Panc1 (cell line): ENCODE measurements around the gene UNC5CL. TPM values are rescaled to one million over a fixed set of nuclear protein-coding genes. Genes with fewer than 3 reads are reported as not detected.

ENCODE experiments used
- ATAC-seq: fragments of 200-7000 bp; cut with Tn5 transposase; 2 replicates; pipeline ENCODE4 v1.9.1; 2020; ENCODE audit warnings: mild to moderate bottlenecking, moderate library complexity
- BruUV-seq: library from RNA; stranded (reverse); fragments of 400-500 nt; replicated peaks from 2 replicates; lab custom pipeline; 2021; lab: Mats Ljungman, UMichigan
- CTCF ChIA-PET: fragments of 300-600 bp; sonication (Branson Sonifier 250); formaldehyde crosslinking; loops from one replicate; lab custom pipeline; 2022; ENCODE audit warnings: antibody characterized with exemption; lab: Charles Lee
- POLR2A ChIA-PET: fragments of 300-600 bp; sonication (Branson Sonifier 250); formaldehyde crosslinking; loops from one replicate; lab custom pipeline; 2022; ENCODE audit warnings: antibody characterized with exemption; lab: Charles Lee
- DNase-seq: peaks from one replicate; pipeline ENCODE4 v3.0.0-alpha.2; 2010; ENCODE audit warnings: low read depth, low spot score
- H3K27ac ChIP-seq: 2 replicates; pipeline ENCODE4 v1.5.1; 2011; ENCODE audit warnings: mild to moderate bottlenecking, low read length, inconsistent platforms
- H3K27me3 ChIP-seq: fragments of 200-500 bp; sonication (Bioruptor generic); 2 replicates; pipeline ENCODE4 v1.6.0; 2014; ENCODE audit warnings: low read length, inconsistent platforms; ENCODE audit not compliant: control insufficient read depth, insufficient read depth
- H3K36me3 ChIP-seq: fragments of 200-500 bp; sonication (Bioruptor generic); 2 replicates; pipeline ENCODE4 v1.5.1; 2014; ENCODE audit warnings: inconsistent platforms, mild to moderate bottlenecking, low read length, moderate library complexity; ENCODE audit not compliant: control insufficient read depth, insufficient read depth
- H3K4me1 ChIP-seq: 2 replicates; pipeline ENCODE4 v1.5.1; 2011; ENCODE audit warnings: inconsistent platforms, mild to moderate bottlenecking, low read length, moderate library complexity; ENCODE audit not compliant: control insufficient read depth, insufficient read depth
- H3K4me3 ChIP-seq, 2 experiments: 2 replicates each; pipeline ENCODE4 v1.5.1; 2011 to 2012; ENCODE audit warnings: low read depth in 2 of 2, low read length in 2 of 2, mild to moderate bottlenecking in 2 of 2, inconsistent platforms in 1 of 2, moderate library complexity in 1 of 2
- H3K9me3 ChIP-seq: fragments of 200-500 bp; sonication (Bioruptor generic); 2 replicates; pipeline ENCODE4 v1.5.1; 2014; ENCODE audit warnings: low read depth, mild to moderate bottlenecking, inconsistent platforms, low read length, moderate library complexity; ENCODE audit not compliant: control insufficient read depth, insufficient read depth
- POLR2AphosphoS5 ChIP-seq: IDR thresholded peaks from 2 replicates; pipeline ENCODE4 v1.6.1; 2012; ENCODE audit warnings: mild to moderate bottlenecking, low read depth, low read length, moderate library complexity
- REST ChIP-seq, 2 experiments: IDR thresholded peaks; 2 replicates each; pipeline ENCODE4 v1.6.1; 2011 to 2012; ENCODE audit warnings: low read depth in 2 of 2, control low read depth in 1 of 2, low read length in 1 of 2, mild to moderate bottlenecking in 1 of 2, moderate library complexity in 1 of 2; ENCODE audit not compliant: insufficient read depth in 1 of 2
- SIN3A ChIP-seq: IDR thresholded peaks from 2 replicates; pipeline ENCODE4 v1.6.1; 2012; ENCODE audit warnings: low read depth, mild to moderate bottlenecking, low read length, moderate library complexity, borderline replicate concordance; ENCODE audit not compliant: insufficient read depth
- TCF7L2 ChIP-seq: IDR thresholded peaks from 2 replicates; pipeline ENCODE4 v1.6.1; 2011; ENCODE audit warnings: mild to moderate bottlenecking, low read depth, low read length, inconsistent platforms
- in situ Hi-C: cut with HindIII; loops from 2 replicates; pipeline ENCODE4 v1.10.0; 2016; ENCODE audit warnings: low sequenced_read_pairs, low pct_unique_long_range_greater_than_20kb
- intact Hi-C: fragments of 100-400 bp; cut with micrococcal nuclease; formaldehyde crosslinking; loops from one replicate; pipeline ENCODE4 v1.10.0; 2022; ENCODE audit not compliant: unreplicated experiment
- total RNA-seq: library from RNA; stranded (reverse); gene quantifications from one replicate; pipeline ENCODE4 v1.2.1, GENCODE V29; 2021; ENCODE audit not compliant: unreplicated experiment
- TF ChIP-seq, protein P1 (sequence below): fragments of 450-650 bp; IDR thresholded peaks from 2 replicates; pipeline ENCODE4 v1.5.1; 2017; ENCODE audit warnings: mild to moderate bottlenecking

UNC5CL gene
- total RNA-seq, 1 experiment from 2014 or later = 0.36 TPM

GRCh38 chr6:41027241-41027640 lies 11.8 kb downstream of the UNC5CL start:
- no peak for ATAC-seq
- in situ Hi-C loops = no loop called here
- Histone ChIP-seq H3K36me3 (no peaks in the 10 kb centered on the region), H3K4me3 (peak overlapping the region; percentile 14 to 55; a peak in 3 of 4 replicates), H3K9me3 (no peaks in the 10 kb centered on the region), H3K27me3 (no peaks in the 10 kb centered on the region), H3K4me1 (peaks cover 26% of the 10 kb centered on the region), H3K27ac (peak overlapping the region; percentile 91)
- intact Hi-C loops = loop anchor here (1.0 kb wide), 1 partner anchor 132 kb away; no protein-coding TSS in a partner anchor
- no TSS peak for BruUV-seq
- TF ChIP-seq REST (IDR thresholded peaks at IDR 0.05; ENCODE audit: insufficient read depth in 1 of 2, low read depth in 2 of 2, low read length in 1 of 2) = no peak
- TF ChIP-seq POLR2AphosphoS5 = no peak
- no peak; the same call in 1 of the 2 replicates for TF ChIP-seq TCF7L2
- no peak for TF ChIP-seq SIN3A
- TF ChIP-seq, protein P1, sequence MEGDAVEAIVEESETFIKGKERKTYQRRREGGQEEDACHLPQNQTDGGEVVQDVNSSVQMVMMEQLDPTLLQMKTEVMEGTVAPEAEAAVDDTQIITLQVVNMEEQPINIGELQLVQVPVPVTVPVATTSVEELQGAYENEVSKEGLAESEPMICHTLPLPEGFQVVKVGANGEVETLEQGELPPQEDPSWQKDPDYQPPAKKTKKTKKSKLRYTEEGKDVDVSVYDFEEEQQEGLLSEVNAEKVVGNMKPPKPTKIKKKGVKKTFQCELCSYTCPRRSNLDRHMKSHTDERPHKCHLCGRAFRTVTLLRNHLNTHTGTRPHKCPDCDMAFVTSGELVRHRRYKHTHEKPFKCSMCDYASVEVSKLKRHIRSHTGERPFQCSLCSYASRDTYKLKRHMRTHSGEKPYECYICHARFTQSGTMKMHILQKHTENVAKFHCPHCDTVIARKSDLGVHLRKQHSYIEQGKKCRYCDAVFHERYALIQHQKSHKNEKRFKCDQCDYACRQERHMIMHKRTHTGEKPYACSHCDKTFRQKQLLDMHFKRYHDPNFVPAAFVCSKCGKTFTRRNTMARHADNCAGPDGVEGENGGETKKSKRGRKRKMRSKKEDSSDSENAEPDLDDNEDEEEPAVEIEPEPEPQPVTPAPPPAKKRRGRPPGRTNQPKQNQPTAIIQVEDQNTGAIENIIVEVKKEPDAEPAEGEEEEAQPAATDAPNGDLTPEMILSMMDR = no peak
- ChIA-PET POLR2A (no interaction called here), CTCF (interaction anchor here (0.7 to 1.1 kb wide), 3 partner anchors 30 to 130 kb away, joined by 3 to 4 read pairs (median 3); no protein-coding TSS in a partner anchor)
- DNase-seq = no peak

DNA sequence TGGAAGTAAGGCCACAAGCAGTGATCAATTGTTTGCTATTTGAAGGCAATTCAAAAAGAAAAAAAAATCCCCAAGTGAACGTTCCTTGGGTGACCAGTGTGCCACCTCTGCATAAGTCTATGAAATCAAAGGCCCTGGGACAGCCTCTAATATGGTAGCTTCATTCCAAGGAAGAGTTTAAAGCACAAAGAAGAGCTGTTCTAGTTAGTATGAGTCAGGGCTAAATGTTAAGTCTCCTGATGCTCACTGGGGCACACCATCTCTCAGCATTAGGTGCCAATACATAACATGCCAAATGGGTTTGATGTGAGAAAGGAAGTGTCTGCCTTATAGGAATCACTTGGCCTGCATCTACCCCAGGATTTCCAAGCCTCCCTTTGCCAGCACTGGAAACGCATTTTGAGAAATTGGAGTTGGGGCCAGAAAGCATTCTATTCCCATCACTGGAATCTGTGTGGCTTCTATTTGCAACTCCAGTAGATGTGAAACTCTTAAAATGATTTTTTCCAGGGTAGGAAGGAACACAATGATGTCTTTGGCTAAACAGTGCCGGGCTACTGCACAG lies 13.0 kb downstream of the UNC5CL start:
- Histone ChIP-seq H3K27ac (peak overlapping the region; percentile 91), H3K9me3 (no peaks in the 10 kb centered on the region), H3K4me1 (peaks cover 34% of the 10 kb centered on the region), H3K27me3 (no peaks in the 10 kb centered on the region), H3K36me3 (no peaks in the 10 kb centered on the region), H3K4me3 (no peak overlapping the region)
- no peak for ATAC-seq
- intact Hi-C loops = no loop called here
- ChIA-PET POLR2A (no interaction called here), CTCF (interaction anchor here (0.6 kb wide), 1 partner anchor 131 kb away, joined by 3 read pairs; no protein-coding TSS in a partner anchor)
- in situ Hi-C loops = no loop called here
- no peak for DNase-seq
- BruUV-seq = no TSS peak
- TF ChIP-seq TCF7L2 (no peak), SIN3A (no peak), POLR2AphosphoS5 (no peak), REST (IDR thresholded peaks at IDR 0.05; ENCODE audit: insufficient read depth in 1 of 2, low read depth in 2 of 2, low read length in 1 of 2) (no peak)
- TF ChIP-seq, protein P1 = no peak
